Measurements from ENCODE around the gene IRF9. TPM values are rescaled to one million over a fixed set of nuclear protein-coding genes. Genes with fewer than 3 reads are reported as not detected.

Gene IRF9
- total and polyA plus RNA-seq, 2 experiments from 2014 or later = 8.2 to 8.4 TPM

DNA sequence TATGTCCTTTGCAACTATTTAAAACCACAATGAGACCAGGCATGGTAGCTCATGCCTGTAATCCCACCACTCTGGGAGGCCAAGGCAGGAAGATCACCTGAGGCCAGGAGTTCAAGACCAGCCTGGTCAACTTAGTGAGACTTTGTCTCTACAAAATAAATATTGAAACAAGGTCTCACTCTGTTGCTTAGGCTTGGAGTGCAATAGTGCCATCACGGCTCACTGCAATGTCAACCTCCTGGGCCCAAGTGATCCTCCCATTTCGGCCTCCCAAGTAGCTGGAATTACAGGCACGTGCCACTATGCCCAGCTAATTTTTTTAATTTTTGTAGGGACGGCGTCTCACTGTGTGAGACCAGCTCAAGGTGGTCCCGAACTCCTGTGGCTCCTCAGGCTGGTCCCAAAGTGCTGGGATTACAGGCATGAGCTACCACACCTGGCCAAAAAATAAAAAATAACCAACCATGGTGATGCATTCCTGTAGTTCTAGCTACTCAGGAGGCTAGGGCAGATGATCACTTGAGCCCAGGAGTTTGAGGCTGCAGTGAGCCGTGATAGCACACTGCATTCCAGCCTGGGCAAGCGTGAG is 31.6 kb upstream of the IRF9 start:
- Histone ChIP-seq H3K79me2 (replicated peaks; ENCODE audit: insufficient read depth) (no peaks in the 10 kb centered on the region), H3F3A (replicated peaks; ENCODE audit: low read depth) (peaks cover 7% of the 10 kb centered on the region; the same call in 1 of the 2 replicates), H2AFZ (no peak overlapping the region), H3K9me2 (ENCODE audit: insufficient read depth) (no peaks in the 10 kb centered on the region), H4K20me1 (replicated peaks; ENCODE audit: insufficient read depth) (no peaks in the 10 kb centered on the region; the same call in 1 of the 2 replicates), H3K4me2 (no peak overlapping the region), H3K36me3 (ENCODE audit: insufficient read depth) (no peaks in the 10 kb centered on the region), H3K27me3 (ENCODE audit: insufficient read depth) (no peaks in the 10 kb centered on the region), H3K27ac (ENCODE audit: low read depth) (no peak overlapping the region), H3K4me3 (no peak overlapping the region), H3K4me1 (ENCODE audit: insufficient read depth) (0 out of 2 replicates have a peak, but pooled peaks cover 4% of the 10 kb centered on the region)
- H3K9me3 Mint-ChIP-seq = no peaks in the 10 kb centered on the region
- H3K36me3 Mint-ChIP-seq (ENCODE audit: low read depth) = no peaks in the 10 kb centered on the region; the same call in 2 of the 3 replicates
- DNase-seq (ENCODE audit: low spot score) (no peak), ATAC-seq (no peak)
- no peak overlapping the region for H3K27ac Mint-ChIP-seq
- H3K4me3 Mint-ChIP-seq = no peak overlapping the region
- TF ChIP-seq ZNF331 (CRISPR knock-in tag; IDR thresholded peaks at IDR 0.05; ENCODE audit: low read depth) (no peak), EZH2phosphoT487 (IDR thresholded peaks at IDR 0.05; ENCODE audit: unreplicated experiment) (no peak), NANOG (IDR thresholded peaks at IDR 0.05; ENCODE audit: borderline replicate concordance) (no peak), CTCF (conservative IDR thresholded peaks at IDR 0.05; ENCODE audit: low read depth in 2 of 2) (no peak), STAT1 (IDR thresholded peaks at IDR 0.05; ENCODE audit: unreplicated experiment) (no peak), JUNB (IDR thresholded peaks at IDR 0.05; ENCODE audit: unreplicated experiment) (no peak), EZH2 (IDR thresholded peaks at IDR 0.05; ENCODE audit: low read depth, unreplicated experiment) (no peak), ZNF114 (CRISPR knock-in tag; IDR thresholded peaks at IDR 0.05) (no peak), ETS1 (IDR thresholded peaks at IDR 0.05) (no peak), POLR2AphosphoS5 (IDR thresholded peaks at IDR 0.05; ENCODE audit: low read depth) (no peak), ZNF462 (CRISPR knock-in tag; IDR thresholded peaks at IDR 0.05) (no peak)
- H3K27me3 Mint-ChIP-seq (ENCODE audit: insufficient read depth, low read depth, poor library complexity) = peaks cover 5% of the 10 kb centered on the region
- H3K4me1 Mint-ChIP-seq = peaks cover 11% of the 10 kb centered on the region

All from GM23338 (cell line).